ENCODE measurements around the gene MIGA2. TPM values are rescaled to one million over a fixed set of nuclear protein-coding genes. Genes with fewer than 3 reads are reported as not detected.

The MIGA2 gene
- total and polyA plus RNA-seq, 2 of the 8 experiments (the other 6 are each of a cell fraction or from before 2014, with no cell fraction given) = 24.6 to 39.0 TPM

- Histone ChIP-seq H3K4me1 (replicated peaks in 1 of 4; ENCODE audit: control insufficient read depth in 3 of 4, insufficient read depth in 4 of 4, low read length in 3 of 4) (peaks cover 0 to 5% (median 3%) of the 10 kb centered on the region in 4 experiments; a peak in 3 of 7 replicates), H3K56ac (replicated peaks; ENCODE audit: insufficient read length, low read depth, low read length) (peak within 1 kb of the TSS; percentile 99), H3K27me3 (replicated peaks in 1 of 4; ENCODE audit: control insufficient read depth in 3 of 4, extremely low read depth in 1 of 4, insufficient read depth in 3 of 4, low read length in 3 of 4) (peaks cover 0 to 15% (median 13%) of the 10 kb centered on the region in 4 experiments; a peak in 5 of 7 replicates), H3K4me3 (ENCODE audit: extremely low read depth in 1 of 4, insufficient read depth in 2 of 4, low read depth in 3 of 4, low read length in 4 of 4) (peak within 1 kb of the TSS; percentile 75 to 95 (median 89)), H2AFZ (ENCODE audit: low read length) (peak within 1 kb of the TSS; percentile 66; the same call in 1 of the 2 replicates), H2BK15ac (ENCODE audit: low read length) (no peak within 1 kb of the TSS), H3K27ac (ENCODE audit: low read depth, low read length) (peak within 1 kb of the TSS; percentile 95), H2BK20ac (ENCODE audit: low read length) (no peak within 1 kb of the TSS), H3K4ac (replicated peaks; ENCODE audit: insufficient read length, low read depth, low read length) (peak within 1 kb of the TSS; percentile 94), H3K9ac (replicated peaks in 1 of 4; ENCODE audit: extremely low read depth in 1 of 4, low read depth in 3 of 4, low read length in 3 of 4) (peak within 1 kb of the TSS; percentile 55 to 94 (median 94)), H2BK120ac (replicated peaks; ENCODE audit: low read depth, low read length) (peak within 1 kb of the TSS; percentile 78), H3K23me2 (ENCODE audit: low read depth, low read length) (peaks cover 10% of the 10 kb centered on the region), H3K9me3 (ENCODE audit: insufficient read depth in 2 of 2, low read depth in 1 of 2, low read length in 1 of 2) (no peaks in the 10 kb centered on the region), H3K36me3 (ENCODE audit: control insufficient read depth in 2 of 4, insufficient read depth in 4 of 4, low read length in 3 of 4) (no peaks in the 10 kb centered on the region), H3K14ac (ENCODE audit: insufficient read length) (no peak within 1 kb of the TSS), H4K5ac (ENCODE audit: insufficient read length, low read depth, low read length) (peak within 1 kb of the TSS; percentile 99), H4K8ac (ENCODE audit: extremely low read depth, insufficient read depth, low read length) (peak within 1 kb of the TSS; percentile 99), H3K23ac (ENCODE audit: insufficient read length) (no peak within 1 kb of the TSS), H4K91ac (replicated peaks; ENCODE audit: insufficient read length, low read length) (peak within 1 kb of the TSS; percentile 96), H3K79me1 (ENCODE audit: low read depth, low read length) (peaks cover 4% of the 10 kb centered on the region), H2BK5ac (ENCODE audit: low read depth, low read length) (peak within 1 kb of the TSS; percentile 96), H3K4me2 (ENCODE audit: insufficient read depth in 1 of 2, low read depth in 2 of 2, low read length in 2 of 2) (peak within 1 kb of the TSS; percentile 84 to 99), H2BK12ac (ENCODE audit: low read depth, low read length) (peak within 1 kb of the TSS; percentile 94), H4K20me1 (replicated peaks in 1 of 2; ENCODE audit: control insufficient read depth in 1 of 2, insufficient read depth in 2 of 2, low read length in 2 of 2) (peaks cover 0 to 2% of the 10 kb centered on the region in 2 experiments), H3K18ac (ENCODE audit: extremely low read depth, low read length) (peak within 1 kb of the TSS; percentile 99), H3K79me2 (ENCODE audit: control insufficient read depth in 1 of 2, insufficient read depth in 2 of 2, low read length in 2 of 2) (peaks cover 0 to 40% of the 10 kb centered on the region in 2 experiments; a peak in 3 of 4 replicates), H2AK5ac (ENCODE audit: low read depth, low read length) (no peak within 1 kb of the TSS)
- 1% methylated on average over 22 of the region's 77 CpGs; no CpG with 5 or more reads in 1 of the 2 experiments for WGBS, 2 experiments (ENCODE audit: extremely low coverage in 1 of 2, insufficient coverage in 1 of 2, insufficient read length in 1 of 2, insufficient replicate concordance in 2 of 2, low coverage in 1 of 2, low lambda C conversion rate in 2 of 2, missing lambda C conversion rate in 1 of 2)
- DNase-seq (ENCODE audit: low read depth in 1 of 2, low spot score in 2 of 2) (peak; percentile 84 to 93), FAIRE-seq (no peak)
- POLR2A ChIA-PET (ENCODE audit: partially characterized antibody) = interaction anchor here (0.6 to 4.3 kb wide), 9 partner anchors 10 to 83 kb away, joined by 3 to 21 read pairs (median 5); partner anchors contain the start of gene SH3GLB2
- CTCF ChIA-PET (ENCODE audit: partially characterized antibody) = interaction anchor here (0.6 to 9.7 kb wide), 2 partner anchors 20 to 159 kb away, joined by 6 to 64 read pairs; no protein-coding TSS in a partner anchor
- TF ChIP-seq CTCF (IDR thresholded peaks at IDR 0.05; ENCODE audit: control extremely low read depth in 1 of 3, insufficient read depth in 1 of 3, low read depth in 1 of 3, low read length in 3 of 3) (no peak), RXRA (IDR thresholded peaks at IDR 0.05; ENCODE audit: insufficient read depth, low read depth, low read length) (no peak), SP1 (IDR thresholded peaks at IDR 0.05; ENCODE audit: low read depth, low read length) (no peak), GTF2F1 (IDR thresholded peaks at IDR 0.05; ENCODE audit: borderline replicate concordance, low read depth, low read length) (no peak), KDM1A (IDR thresholded peaks at IDR 0.05; ENCODE audit: borderline replicate concordance, low read length) (no peak), EGR1 (IDR thresholded peaks at IDR 0.05; ENCODE audit: borderline replicate concordance, low read depth, low read length) (no peak), CREB1 (IDR thresholded peaks at IDR 0.05) (peak; percentile 62), TAF1 (IDR thresholded peaks at IDR 0.05; ENCODE audit: low read depth, low read length) (peak; percentile 92), GABPA (IDR thresholded peaks at IDR 0.05; ENCODE audit: borderline replicate concordance, insufficient read depth, low read length) (no peak)
Observed at GRCh38 chr9:129110740-129111527, 74.5 kb downstream of the MIGA2 start, which contains the start of the genes CRAT and PTPA. CRAT (minus strand) TSS chr9:129110793; CDS start chr9:129110509, 284 bp downstream. PTPA (plus strand) TSS chr9:129111415; CDS start chr9:129111601, 186 bp downstream.

Data from H1 (cell line).